Thymus (tissue), 11 donors: Measurements from ENCODE around the gene ADAMTSL1. TPM values are rescaled to one million over a fixed set of nuclear protein-coding genes. Genes with fewer than 3 reads are reported as not detected.

Source experiments
- DNase-seq, 9 donors: peaks; one replicate each; pipeline ENCODE4 v3.0.0-alpha.2; 2013; ENCODE audit warnings: low spot score in 9 of 9, low read depth in 6 of 9, missing footprints in 1 of 9
- H3K27ac ChIP-seq, 2 donors: one replicate each; pipeline ENCODE4 v1.5.1; 2013; ENCODE audit warnings: control low read depth in 1 of 2, low read depth in 1 of 2, low read length in 1 of 2, mild to moderate bottlenecking in 1 of 2, moderate library complexity in 1 of 2
- H3K27me3 ChIP-seq, 2 donors: one replicate each; pipeline ENCODE4 v1.5.1; 2013; ENCODE audit warnings: low read length in 1 of 2; ENCODE audit not compliant: control insufficient read depth in 2 of 2, insufficient read depth in 1 of 2
- H3K36me3 ChIP-seq, 2 donors: one replicate each; pipeline ENCODE4 v1.5.1; 2013; ENCODE audit warnings: low read length in 1 of 2, mild to moderate bottlenecking in 1 of 2, moderate library complexity in 1 of 2; ENCODE audit not compliant: control insufficient read depth in 2 of 2, insufficient read depth in 2 of 2
- H3K4me1 ChIP-seq, 2 donors: one replicate each; pipeline ENCODE4 v1.5.1; 2013; ENCODE audit warnings: low read length in 2 of 2; ENCODE audit not compliant: control insufficient read depth in 2 of 2, insufficient read depth in 2 of 2
- H3K4me3 ChIP-seq, 2 donors: one replicate each; pipeline ENCODE4 v1.5.1; 2013; ENCODE audit warnings: low read length in 2 of 2, control low read depth in 1 of 2, mild to moderate bottlenecking in 1 of 2
- H3K9me3 ChIP-seq, 2 donors: one replicate each; pipeline ENCODE4 v1.5.1; 2013; ENCODE audit warnings: low read length in 1 of 2, mild to moderate bottlenecking in 1 of 2; ENCODE audit not compliant: control insufficient read depth in 2 of 2, insufficient read depth in 1 of 2
- WGBS: extraction: QIAGEN DNeasy Blood & Tissue Kit; methylation state at CpG from one replicate; pipeline ENCODE4 v1.1.7; 2013; 5-methylcytosine and 5-hydroxymethylcytosine counted together
- polyA plus RNA-seq: library from polyadenylated mRNA; stranded (reverse); fragments of 200-250 nt; gene quantifications from one replicate; pipeline ENCODE4 v1.2.3, GENCODE V29; 2013
- total RNA-seq: library from RNA; stranded (reverse); fragments of 120-200 nt; gene quantifications from one replicate; pipeline ENCODE4 v1.2.4, GENCODE V29; 2013
- donor health status: healthy.

ADAMTSL1 gene
- total and polyA plus RNA-seq, 2 donors, result 0.34 to 2.3 TPM

DNA sequence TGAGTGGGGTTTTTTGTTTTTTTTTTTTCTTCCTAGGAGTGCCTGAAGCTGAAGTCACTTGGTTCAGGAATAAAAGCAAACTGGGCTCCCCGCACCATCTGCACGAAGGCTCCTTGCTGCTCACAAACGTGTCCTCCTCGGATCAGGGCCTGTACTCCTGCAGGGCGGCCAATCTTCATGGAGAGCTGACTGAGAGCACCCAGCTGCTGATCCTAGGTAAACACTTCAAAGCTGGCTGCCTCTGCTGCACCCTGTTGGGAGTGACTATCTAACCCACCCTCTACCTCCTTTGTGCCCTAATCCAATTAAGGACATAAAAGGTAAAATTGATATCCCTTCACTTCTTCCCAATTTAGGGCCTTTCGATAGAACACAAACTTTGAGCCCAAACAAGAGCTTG, 352.3 kb downstream of the ADAMTSL1 start:
- WGBS, result 98% methylated on average over 6 of the region's 6 CpGs
- no peak for DNase-seq
- H3K36me3 ChIP-seq, result no peaks in the 10 kb centered on the region
- peak overlapping the region in 1 of 2 donors; percentile 83 for H3K27ac ChIP-seq
- H3K9me3 ChIP-seq, result peaks cover 0 to 3% of the 10 kb centered on the region in 2 donors
- no peak overlapping the region for H3K4me3 ChIP-seq
- no peaks in the 10 kb centered on the region for H3K27me3 ChIP-seq
- peaks cover 0 to 28% of the 10 kb centered on the region in 2 donors for H3K4me1 ChIP-seq

DNA sequence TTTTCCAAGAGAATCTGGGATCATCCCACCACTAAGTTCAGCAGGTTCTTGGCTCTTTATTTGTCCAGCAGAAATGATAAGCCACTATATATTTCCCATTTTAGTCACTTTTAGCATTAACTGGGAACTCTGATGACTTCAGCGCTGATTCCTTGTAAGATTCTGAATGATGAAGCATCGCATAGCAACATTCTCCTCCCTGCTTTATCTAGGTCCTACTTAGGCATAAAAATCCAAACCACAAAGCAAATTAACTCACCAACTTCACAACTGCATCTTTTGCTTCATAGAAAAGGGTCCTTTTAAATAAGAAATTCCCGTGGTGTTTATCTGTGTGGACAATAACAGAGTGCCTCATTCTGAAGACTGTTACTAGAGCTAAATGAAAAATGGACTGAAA, 355.1 kb downstream of the ADAMTSL1 start:
- H3K4me1 ChIP-seq, result peaks cover 0 to 25% of the 10 kb centered on the region in 2 donors

DNA sequence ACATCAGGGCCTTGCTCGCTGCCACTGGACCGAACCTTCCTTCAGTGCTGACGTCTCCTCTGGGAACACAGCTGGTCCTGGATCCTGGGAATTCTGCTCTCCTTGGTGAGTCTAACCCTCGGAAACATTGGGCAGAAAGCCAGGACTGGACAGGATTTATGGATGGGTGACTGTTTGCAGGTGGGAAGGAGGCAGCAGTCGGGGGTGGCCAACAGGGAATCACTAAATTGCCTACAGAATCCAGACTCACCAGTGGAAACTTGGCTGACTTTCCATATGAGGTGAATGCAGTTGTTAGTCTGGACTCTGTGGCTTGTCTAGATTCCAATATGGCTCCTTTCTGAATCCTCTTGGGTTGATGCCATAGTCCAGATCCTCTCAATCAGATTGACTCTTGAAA, 355.9 kb downstream of the ADAMTSL1 start:
- H3K4me1 ChIP-seq, result peaks cover 0 to 20% of the 10 kb centered on the region in 2 donors
- H3K27ac ChIP-seq, result no peak overlapping the region
- WGBS, result 93% methylated on average over 5 of the region's 5 CpGs
- H3K27me3 ChIP-seq, result no peaks in the 10 kb centered on the region
- H3K9me3 ChIP-seq, result peaks cover 0 to 3% of the 10 kb centered on the region in 2 donors
- no peak for DNase-seq
- no peaks in the 10 kb centered on the region for H3K36me3 ChIP-seq
- no peak overlapping the region for H3K4me3 ChIP-seq

More for the DNA sequence above, 355.1 kb downstream of the ADAMTSL1 start:
- Histone ChIP-seq H3K9me3 (peaks cover 0 to 3% of the 10 kb centered on the region in 2 donors), H3K27ac (no peak overlapping the region), H3K4me3 (no peak overlapping the region), H3K27me3 (no peaks in the 10 kb centered on the region), H3K36me3 (no peaks in the 10 kb centered on the region)
- no peak for DNase-seq
- 97% methylated on average over 3 of the region's 3 CpGs for WGBS

DNA sequence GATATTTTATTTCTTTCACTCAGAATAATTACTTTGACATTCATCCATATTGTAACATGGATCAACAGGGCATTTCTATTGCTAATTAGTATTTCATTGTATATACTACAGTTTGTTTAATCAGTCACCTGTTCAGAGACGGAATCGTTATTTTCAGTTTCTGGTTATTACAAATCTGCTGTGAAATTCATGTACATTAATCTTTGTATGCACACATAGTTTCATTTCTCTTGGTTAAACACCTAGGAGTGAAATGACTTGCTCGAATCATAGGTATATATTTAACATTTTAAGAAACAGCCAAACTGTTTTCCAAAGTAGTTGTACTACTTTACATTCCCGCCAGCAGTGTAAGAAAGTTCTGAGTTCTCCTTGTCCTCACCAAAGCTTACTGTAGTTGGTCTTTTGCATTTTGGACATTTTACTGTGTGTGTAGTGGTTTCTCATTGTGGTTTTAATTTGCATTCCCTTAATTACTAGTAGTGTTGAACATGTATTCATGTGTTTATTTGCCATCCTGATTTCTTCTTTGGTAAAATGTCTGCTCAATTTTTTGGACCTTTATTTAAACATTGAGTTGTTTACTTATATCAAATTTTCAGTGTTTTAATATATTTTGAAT, 360.9 kb downstream of the ADAMTSL1 start:
- H3K36me3 ChIP-seq, result no peaks in the 10 kb centered on the region
- WGBS, result 94% methylated on average over 4 of the region's 4 CpGs

DNA sequence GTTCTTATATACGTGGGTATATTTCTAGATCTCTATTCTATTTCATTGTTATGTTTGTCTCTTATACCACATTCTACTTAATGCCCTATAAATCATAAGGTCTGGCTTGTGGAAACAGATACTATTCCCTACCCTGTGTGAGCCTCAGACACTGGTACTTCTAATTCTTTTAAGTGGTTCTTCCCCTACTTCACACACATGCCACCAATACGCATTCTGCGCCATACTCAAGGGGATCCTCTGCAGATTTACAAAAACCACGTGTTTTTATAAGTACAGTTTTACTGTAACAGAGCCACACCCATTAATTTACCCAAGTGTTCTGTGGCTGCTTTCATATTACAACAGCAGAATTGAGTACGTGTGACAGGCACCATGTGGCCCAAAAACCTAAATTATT, 363.4 kb downstream of the ADAMTSL1 start:
- Histone ChIP-seq H3K27me3 (no peaks in the 10 kb centered on the region), H3K27ac (no peak overlapping the region), H3K36me3 (no peaks in the 10 kb centered on the region), H3K4me3 (no peak overlapping the region), H3K4me1 (peaks cover 0 to 5% of the 10 kb centered on the region in 2 donors), H3K9me3 (no peaks in the 10 kb centered on the region)
- WGBS, result 79% methylated on average over 5 of the region's 5 CpGs
- DNase-seq, result peak in 2 of 9 donors; percentile 16 to 42

More for the DNA sequence above, 360.9 kb downstream of the ADAMTSL1 start:
- Histone ChIP-seq H3K27me3 (no peaks in the 10 kb centered on the region), H3K27ac (no peak overlapping the region), H3K9me3 (no peaks in the 10 kb centered on the region), H3K4me3 (no peak overlapping the region), H3K4me1 (peaks cover 0 to 5% of the 10 kb centered on the region in 2 donors)
- no peak for DNase-seq

DNA sequence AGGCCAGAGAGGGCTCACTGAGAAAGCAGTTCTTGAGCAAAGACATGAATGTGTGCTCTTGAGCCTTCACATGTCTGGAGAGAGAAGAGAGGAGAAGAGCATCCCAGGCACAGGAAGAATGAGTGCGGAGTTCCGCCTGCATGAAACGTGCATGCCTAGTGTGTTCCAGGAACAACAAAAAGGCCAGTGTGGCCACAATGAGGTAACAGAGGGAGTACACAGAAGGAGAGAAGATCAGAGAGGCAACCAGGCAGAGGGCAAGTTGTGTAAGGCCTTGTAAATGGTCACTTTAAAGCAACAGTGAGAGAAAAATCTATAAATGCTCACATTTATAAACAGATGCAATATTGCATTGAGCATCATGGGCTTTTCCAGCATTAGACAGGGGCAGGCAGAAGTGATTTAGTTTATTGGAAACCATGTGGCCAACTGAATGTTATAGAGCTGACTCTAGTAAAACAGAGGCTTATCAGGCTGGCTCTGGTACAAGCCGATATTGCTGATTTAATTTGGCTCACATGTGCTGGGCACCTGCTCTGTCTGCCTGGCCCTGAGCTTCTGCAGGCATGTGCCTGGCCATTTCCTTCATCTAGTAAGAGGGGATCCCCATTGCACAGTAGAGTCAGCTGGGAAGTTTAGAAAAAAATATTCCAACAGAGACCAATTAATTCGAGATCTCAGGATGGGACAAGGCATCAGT, 373.8 kb downstream of the ADAMTSL1 start:
- Histone ChIP-seq H3K9me3 (peaks cover 0 to 6% of the 10 kb centered on the region in 2 donors), H3K36me3 (no peaks in the 10 kb centered on the region), H3K27me3 (no peaks in the 10 kb centered on the region), H3K27ac (no peak overlapping the region), H3K4me1 (no peaks in the 10 kb centered on the region), H3K4me3 (no peak overlapping the region)
- 87% methylated on average over 5 of the region's 5 CpGs for WGBS
- no peak for DNase-seq

DNA sequence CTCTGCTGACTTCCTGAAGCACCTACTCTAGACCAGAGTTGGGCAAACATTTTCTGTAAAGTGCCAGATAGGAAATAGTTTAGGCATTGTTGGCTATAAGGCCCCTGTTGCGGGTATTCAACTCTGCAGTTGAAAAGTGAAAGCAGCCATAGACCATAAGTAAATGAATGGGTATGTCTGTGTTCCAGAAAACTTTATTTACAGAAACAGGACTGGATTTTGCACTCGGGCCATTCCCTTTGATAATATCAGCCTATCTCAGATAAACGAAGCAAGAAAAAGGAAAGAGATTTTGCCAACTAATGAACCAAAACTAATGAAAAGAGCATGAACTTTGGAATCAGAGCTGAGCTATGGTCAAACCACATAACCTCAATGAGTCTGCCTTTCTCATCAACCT, 374.7 kb downstream of the ADAMTSL1 start:
- no peak overlapping the region for H3K4me3 ChIP-seq
- no peaks in the 10 kb centered on the region for H3K36me3 ChIP-seq
- peaks cover 0 to 6% of the 10 kb centered on the region in 2 donors for H3K9me3 ChIP-seq
- no peaks in the 10 kb centered on the region for H3K4me1 ChIP-seq
- no peaks in the 10 kb centered on the region for H3K27me3 ChIP-seq
- DNase-seq, result no peak
- H3K27ac ChIP-seq, result no peak overlapping the region
- WGBS, result 93% methylated on average over 3 of the region's 3 CpGs

DNA sequence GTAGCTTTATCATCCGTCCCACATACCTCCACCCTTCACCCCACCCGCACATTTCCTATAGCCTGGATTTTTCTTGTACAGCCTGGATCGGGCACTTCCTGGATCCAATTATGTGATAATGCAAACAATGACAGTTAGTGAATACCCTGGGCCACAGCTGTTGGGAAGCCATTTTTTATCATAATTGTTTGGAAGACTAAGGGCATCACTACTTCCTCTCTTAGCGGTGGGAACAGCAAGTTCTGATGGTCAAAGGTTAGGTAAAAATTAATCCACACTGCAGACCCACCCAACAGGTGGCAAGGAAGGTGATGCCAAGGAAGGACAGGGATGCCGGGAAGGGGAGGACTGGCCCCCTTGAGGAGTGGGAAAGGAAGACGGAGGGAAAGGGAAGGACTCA, 375.3 kb downstream of the ADAMTSL1 start:
- Histone ChIP-seq H3K36me3 (no peaks in the 10 kb centered on the region), H3K4me1 (no peaks in the 10 kb centered on the region), H3K27me3 (no peaks in the 10 kb centered on the region), H3K4me3 (no peak overlapping the region), H3K9me3 (peaks cover 0 to 6% of the 10 kb centered on the region in 2 donors), H3K27ac (no peak overlapping the region)
- 94% methylated on average over 6 of the region's 6 CpGs for WGBS
- DNase-seq, result no peak

DNA sequence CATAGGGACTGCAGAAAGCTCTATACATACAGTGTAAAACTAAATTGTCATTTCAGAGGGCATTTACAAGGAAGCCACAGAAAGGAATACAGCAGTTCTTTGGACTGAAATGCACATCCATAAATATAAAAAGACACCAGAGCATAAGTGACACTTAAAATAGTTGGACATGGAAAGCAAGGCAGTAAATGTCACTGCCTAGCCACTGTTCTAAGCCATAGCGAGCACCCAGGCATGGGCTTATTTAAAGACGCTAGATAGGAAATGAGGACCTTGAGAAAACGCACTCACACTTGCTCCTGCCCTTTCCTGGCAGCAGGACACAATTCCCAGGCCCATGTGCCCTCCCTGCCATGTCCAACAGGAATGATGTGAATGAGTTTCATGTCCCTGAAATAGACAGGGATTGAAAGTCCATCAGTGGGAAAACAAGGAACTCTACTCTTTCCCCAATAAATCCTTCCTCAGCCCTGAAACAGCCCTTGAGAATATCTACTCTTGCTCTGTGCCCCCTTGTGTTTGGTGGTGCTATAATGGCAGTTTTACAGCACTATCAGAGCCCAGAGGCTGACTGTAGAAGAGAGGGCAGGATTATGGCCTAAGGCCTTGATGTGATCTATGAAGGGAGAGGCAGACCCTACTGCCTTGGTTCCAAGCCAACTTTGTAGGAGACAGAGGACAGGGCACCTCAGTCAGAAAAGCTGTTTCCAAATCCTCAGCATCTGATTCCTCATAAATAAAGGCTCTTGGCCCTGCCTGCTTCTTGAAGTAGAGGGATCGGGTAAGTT, 376.1 kb downstream of the ADAMTSL1 start:
- no peak for DNase-seq
- WGBS, result 96% methylated on average over 4 of the region's 4 CpGs
- Histone ChIP-seq H3K4me3 (no peak overlapping the region), H3K36me3 (no peaks in the 10 kb centered on the region), H3K4me1 (no peaks in the 10 kb centered on the region), H3K27me3 (no peaks in the 10 kb centered on the region), H3K9me3 (peaks cover 0 to 5% of the 10 kb centered on the region in 2 donors), H3K27ac (no peak overlapping the region)
